Mucosa of stomach (tissue), 1 donor: ENCODE data around the gene ERGIC1.

Experiments used
- H3K27me3 ChIP-seq: one replicate; pipeline ENCODE4 v1.7.0; 2013; ENCODE audit warnings: mild to moderate bottlenecking, low read length; ENCODE audit not compliant: control insufficient read depth, insufficient read depth
- H3K36me3 ChIP-seq: one replicate; pipeline ENCODE4 v1.7.0; 2013; ENCODE audit warnings: low read length; ENCODE audit not compliant: control insufficient read depth, insufficient read depth
- H3K4me1 ChIP-seq: one replicate; pipeline ENCODE4 v1.7.0; 2013; ENCODE audit warnings: mild to moderate bottlenecking, low read length; ENCODE audit not compliant: control insufficient read depth, insufficient read depth
- H3K4me3 ChIP-seq: one replicate; pipeline ENCODE4 v1.7.0; 2013; ENCODE audit warnings: low read length
- H3K9ac ChIP-seq: one replicate; pipeline ENCODE4 v1.7.0; 2013; ENCODE audit warnings: mild to moderate bottlenecking, low read length, moderate library complexity
- H3K9me3 ChIP-seq: one replicate; pipeline ENCODE4 v1.7.0; 2013; ENCODE audit warnings: mild to moderate bottlenecking, low read length, moderate library complexity; ENCODE audit not compliant: control insufficient read depth
- donor health status: Pancreatic carcinoma.

ERGIC1 gene

DNA sequence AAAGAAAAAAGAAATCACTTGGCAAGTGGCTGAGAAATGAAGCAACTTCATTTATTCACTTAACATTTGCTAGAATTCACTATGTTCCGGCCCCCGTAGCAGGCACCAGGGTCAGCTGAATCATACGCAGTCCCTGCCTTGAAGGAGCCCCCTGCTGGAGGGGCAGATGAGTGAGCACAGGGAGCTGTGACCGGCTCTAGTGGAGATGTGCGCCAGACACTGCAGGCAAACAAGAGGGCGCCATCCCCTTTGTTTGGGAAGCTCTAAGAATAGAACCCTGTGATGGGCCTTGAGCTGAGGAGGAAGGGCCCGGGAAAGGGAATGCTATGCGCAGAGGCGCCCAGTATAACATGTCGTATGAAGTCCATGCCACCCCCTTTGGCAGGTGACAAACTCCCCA is 105.0 kb downstream of the ERGIC1 start:
- no peaks in the 10 kb centered on the region for H3K4me1 ChIP-seq

GRCh38 chr5:172939611-172940267 is 105.7 kb downstream of the ERGIC1 start:
- Histone ChIP-seq H3K4me1 (no peaks in the 10 kb centered on the region), H3K4me3 (no peak overlapping the region), H3K9me3 (no peaks in the 10 kb centered on the region), H3K27me3 (no peaks in the 10 kb centered on the region), H3K36me3 (peaks cover 21% of the 10 kb centered on the region), H3K9ac (no peak overlapping the region)

More for the DNA sequence above, 105.0 kb downstream of the ERGIC1 start:
- Histone ChIP-seq H3K27me3 (no peaks in the 10 kb centered on the region), H3K9me3 (no peaks in the 10 kb centered on the region), H3K36me3 (peaks cover 21% of the 10 kb centered on the region), H3K4me3 (no peak overlapping the region), H3K9ac (no peak overlapping the region)

DNA sequence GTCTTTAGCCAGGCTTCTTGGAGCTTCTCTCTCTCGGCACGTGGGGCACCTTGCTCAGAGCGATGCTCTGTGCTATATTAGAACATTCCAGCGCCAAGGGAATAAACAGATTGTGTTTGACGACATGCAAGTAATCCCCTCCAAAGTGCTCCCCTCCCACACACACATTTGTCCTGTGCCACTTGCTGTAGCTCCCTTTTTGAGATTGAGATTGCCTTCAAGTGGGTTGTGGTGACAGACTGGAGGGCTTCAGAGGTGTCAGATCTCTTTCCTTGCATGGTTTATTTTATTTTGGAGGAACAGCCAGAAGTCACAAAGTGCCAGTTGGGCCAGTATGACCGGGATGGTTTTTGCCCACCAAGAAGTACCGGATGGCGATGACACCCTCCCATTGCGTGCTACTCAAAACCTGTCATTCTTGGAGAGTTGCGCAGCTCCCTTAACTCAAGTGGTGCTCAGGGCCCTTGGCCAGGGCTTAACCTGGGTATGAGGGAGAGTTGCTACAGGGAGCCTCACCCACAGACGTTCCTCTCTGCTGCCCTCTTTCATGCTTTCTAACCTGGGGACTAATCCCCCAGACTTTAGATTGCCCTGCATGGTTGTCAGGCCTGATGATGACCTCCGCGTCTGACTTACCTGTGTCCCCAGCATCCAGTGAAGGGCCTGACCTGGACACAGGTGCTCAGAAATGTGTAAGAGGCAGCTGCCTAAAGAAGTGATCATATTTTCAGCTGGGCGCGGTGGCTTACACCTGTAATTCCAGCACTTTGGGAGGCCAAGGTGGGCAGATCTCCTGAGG is 106.4 kb downstream of the ERGIC1 start:
- Histone ChIP-seq H3K9me3 (no peaks in the 10 kb centered on the region), H3K4me1 (no peaks in the 10 kb centered on the region), H3K27me3 (no peaks in the 10 kb centered on the region), H3K4me3 (no peak overlapping the region), H3K36me3 (peaks cover 21% of the 10 kb centered on the region), H3K9ac (no peak overlapping the region)

GRCh38 chr5:172941067-172941516 is 107.0 kb downstream of the ERGIC1 start:
- Histone ChIP-seq H3K36me3 (peaks cover 24% of the 10 kb centered on the region), H3K9me3 (no peaks in the 10 kb centered on the region), H3K27me3 (no peaks in the 10 kb centered on the region), H3K4me3 (no peak overlapping the region), H3K9ac (no peak overlapping the region), H3K4me1 (no peaks in the 10 kb centered on the region)

DNA sequence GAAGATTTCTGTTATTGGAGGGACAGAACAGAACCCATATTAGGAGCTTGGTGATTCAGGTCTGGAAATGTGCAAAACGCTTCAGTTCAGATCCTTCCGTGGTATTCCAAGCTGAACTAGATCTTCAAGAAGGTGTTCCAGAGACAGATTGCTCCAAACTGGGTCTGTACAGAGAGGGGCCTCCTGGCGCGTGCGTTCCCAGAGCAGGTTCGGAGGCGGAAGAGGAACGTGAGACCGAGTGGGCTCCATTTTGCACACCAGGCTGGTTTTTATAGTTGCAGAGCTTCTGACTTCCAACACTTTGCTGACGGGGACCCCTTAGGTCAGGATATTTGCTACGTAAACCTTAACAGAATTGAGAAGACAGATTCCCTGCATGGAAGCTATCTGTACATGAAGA is 108.5 kb downstream of the ERGIC1 start:
- H3K4me3 ChIP-seq: no peak overlapping the region
- no peaks in the 10 kb centered on the region for H3K4me1 ChIP-seq
- H3K27me3 ChIP-seq: no peaks in the 10 kb centered on the region
- H3K36me3 ChIP-seq: peaks cover 26% of the 10 kb centered on the region
- no peaks in the 10 kb centered on the region for H3K9me3 ChIP-seq
- no peak overlapping the region for H3K9ac ChIP-seq

DNA sequence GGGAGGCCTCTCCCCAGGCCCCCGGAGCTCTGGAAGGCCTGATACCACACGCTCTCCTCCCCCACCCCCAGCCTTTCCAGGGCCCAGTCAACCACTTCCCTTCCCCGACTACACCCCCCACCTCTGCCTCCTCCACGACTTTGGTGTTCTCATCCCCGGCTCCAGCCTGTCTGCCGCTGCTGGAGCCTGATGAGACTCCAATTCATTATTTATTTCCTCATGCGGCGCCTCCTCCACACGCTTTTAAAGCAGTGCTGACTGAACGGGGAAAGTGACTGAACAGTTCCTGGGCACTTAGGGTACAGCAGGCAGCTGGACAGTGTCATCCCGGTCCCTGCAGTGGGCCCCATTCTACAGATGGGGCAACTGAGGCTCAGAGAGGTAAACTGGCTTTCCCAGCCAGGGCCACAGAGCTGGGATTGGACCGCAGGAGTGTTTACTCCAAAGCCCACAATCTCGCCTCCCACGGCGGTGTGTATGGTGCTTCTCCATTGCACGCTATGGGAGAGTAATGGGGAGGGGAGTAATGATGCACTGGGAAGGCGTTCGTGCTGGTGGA is 109.3 kb downstream of the ERGIC1 start:
- H3K4me3 ChIP-seq: no peak overlapping the region
- no peaks in the 10 kb centered on the region for H3K4me1 ChIP-seq
- peaks cover 26% of the 10 kb centered on the region for H3K36me3 ChIP-seq
- H3K27me3 ChIP-seq: no peaks in the 10 kb centered on the region
- H3K9me3 ChIP-seq: no peaks in the 10 kb centered on the region
- no peak overlapping the region for H3K9ac ChIP-seq

DNA sequence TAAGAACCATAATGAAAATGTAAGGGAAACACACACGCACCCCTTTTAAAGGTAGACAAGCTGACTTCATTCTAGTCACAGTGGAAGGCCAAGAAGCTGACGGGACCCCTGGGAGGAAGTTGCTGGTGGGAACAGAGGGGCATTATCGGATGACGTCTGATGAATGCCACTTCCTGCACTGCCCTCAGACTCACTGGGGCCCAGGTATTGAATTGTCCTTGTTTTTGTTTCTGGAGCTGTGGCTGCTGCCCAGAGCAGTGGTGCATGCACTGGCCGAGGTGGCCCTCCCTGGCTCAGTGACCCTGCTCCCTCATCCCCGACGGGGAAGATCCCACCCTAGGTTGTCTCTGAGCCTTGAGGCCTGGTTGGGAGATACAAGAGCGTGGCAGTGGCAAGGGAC is 109.9 kb downstream of the ERGIC1 start:
- H3K36me3 ChIP-seq: peaks cover 26% of the 10 kb centered on the region
- H3K27me3 ChIP-seq: no peaks in the 10 kb centered on the region
- no peaks in the 10 kb centered on the region for H3K4me1 ChIP-seq
- H3K4me3 ChIP-seq: no peak overlapping the region
- H3K9ac ChIP-seq: no peak overlapping the region
- H3K9me3 ChIP-seq: no peaks in the 10 kb centered on the region

- H3K36me3 ChIP-seq: peaks cover 20% of the 10 kb centered on the region
- H3K27me3 ChIP-seq: no peaks in the 10 kb centered on the region
- H3K9me3 ChIP-seq: no peaks in the 10 kb centered on the region
- no peaks in the 10 kb centered on the region for H3K4me1 ChIP-seq
- no peak overlapping the region for H3K9ac ChIP-seq
- H3K4me3 ChIP-seq: no peak overlapping the region
Measured at GRCh38 chr5:172944741-172945140, 110.7 kb downstream of the ERGIC1 start.

GRCh38 chr5:172945151-172945550 is 111.1 kb downstream of the ERGIC1 start:
- peaks cover 16% of the 10 kb centered on the region for H3K36me3 ChIP-seq
- no peak overlapping the region for H3K9ac ChIP-seq
- no peaks in the 10 kb centered on the region for H3K27me3 ChIP-seq
- H3K4me1 ChIP-seq: no peaks in the 10 kb centered on the region
- no peaks in the 10 kb centered on the region for H3K9me3 ChIP-seq
- no peak overlapping the region for H3K4me3 ChIP-seq

- Histone ChIP-seq H3K9ac (no peak overlapping the region), H3K36me3 (peaks cover 19% of the 10 kb centered on the region), H3K27me3 (no peaks in the 10 kb centered on the region), H3K4me1 (no peaks in the 10 kb centered on the region), H3K9me3 (no peaks in the 10 kb centered on the region), H3K4me3 (no peak overlapping the region)
Measured at GRCh38 chr5:172946146-172946545, 112.1 kb downstream of the ERGIC1 start.

- Histone ChIP-seq H3K36me3 (peaks cover 23% of the 10 kb centered on the region), H3K4me1 (no peaks in the 10 kb centered on the region), H3K9ac (no peak overlapping the region)
Measured at GRCh38 chr5:172949426-172949825, 115.4 kb downstream of the ERGIC1 start.

More at GRCh38 chr5:172949426-172949825, 115.4 kb downstream of the ERGIC1 start:
- Histone ChIP-seq H3K4me3 (no peak overlapping the region), H3K27me3 (no peaks in the 10 kb centered on the region), H3K9me3 (no peaks in the 10 kb centered on the region)
